MM.1S (cell line): ENCODE results near the gene GOLPH3.

ENCODE experiments used
- DNase-seq: peaks from one replicate; pipeline ENCODE4 v3.0.0-alpha.2; 2015
- H2AFZ ChIP-seq: fragments of 300-600 bp; sonication (generic); 2 replicates; pipeline ENCODE4 v1.6.0; 2016; ENCODE audit warnings: antibody characterized with exemption, low read length
- H3F3A ChIP-seq: fragments of 300-600 bp; sonication (generic); 2 replicates; pipeline ENCODE4 v1.6.1; 2016; ENCODE audit warnings: mild to moderate bottlenecking, antibody characterized with exemption, low read length, moderate library complexity, mixed read lengths; ENCODE audit not compliant: insufficient read depth
- H3K27ac ChIP-seq: fragments of 300-600 bp; sonication (generic); 2 replicates; pipeline ENCODE4 v1.5.1; 2016; ENCODE audit warnings: mild to moderate bottlenecking, low read length
- H3K27me3 ChIP-seq: fragments of 300-600 bp; sonication (generic); replicated peaks from 2 replicates; pipeline ENCODE4 v1.6.0; 2016; ENCODE audit warnings: low read length; ENCODE audit not compliant: insufficient read depth
- H3K36me3 ChIP-seq: fragments of 300-600 bp; sonication (generic); replicated peaks from 2 replicates; pipeline ENCODE4 v1.6.1; 2016; ENCODE audit warnings: mild to moderate bottlenecking, low read length, mixed read lengths; ENCODE audit not compliant: insufficient read depth
- H3K4me1 ChIP-seq: fragments of 300-600 bp; sonication (generic); 2 replicates; pipeline ENCODE4 v1.6.1; 2016; ENCODE audit warnings: low read length, mixed read lengths
- H3K4me2 ChIP-seq: fragments of 300-600 bp; sonication (generic); 2 replicates; pipeline ENCODE4 v1.6.0; 2016; ENCODE audit warnings: low read depth, low read length
- H3K4me3 ChIP-seq: fragments of 300-600 bp; sonication (generic); 2 replicates; pipeline ENCODE4 v1.5.1; 2016; ENCODE audit warnings: low read length, mixed read lengths
- H3K79me2 ChIP-seq: fragments of 300-600 bp; sonication (generic); 2 replicates; pipeline ENCODE4 v1.6.1; 2016; ENCODE audit warnings: mixed run types, low read length, mixed read lengths
- H3K9ac ChIP-seq: fragments of 300-600 bp; sonication (generic); 2 replicates; pipeline ENCODE4 v1.6.1; 2016; ENCODE audit warnings: low read length, mixed read lengths
- H3K9me2 ChIP-seq: fragments of 300-600 bp; sonication (generic); replicated peaks from 2 replicates; pipeline ENCODE4 v1.6.1; 2016; ENCODE audit warnings: mild to moderate bottlenecking, low read length, mixed read lengths; ENCODE audit not compliant: insufficient read depth
- H3K9me3 ChIP-seq: fragments of 300-600 bp; sonication (generic); replicated peaks from 2 replicates; pipeline ENCODE4 v1.6.1; 2016; ENCODE audit warnings: mild to moderate bottlenecking, low read length, mixed read lengths; ENCODE audit not compliant: insufficient read depth
- H4K20me1 ChIP-seq: fragments of 300-600 bp; sonication (generic); 2 replicates; pipeline ENCODE4 v1.6.1; 2016; ENCODE audit warnings: mild to moderate bottlenecking, low read length, moderate library complexity, mixed read lengths; ENCODE audit not compliant: insufficient read depth
- EZH2 ChIP-seq: fragments of 300-600 bp; sonication (generic); optimal IDR thresholded peaks from 2 replicates; pipeline ENCODE3; 2017; ENCODE audit warnings: low read depth, mild to moderate bottlenecking, antibody characterized with exemption, low read length, mixed read lengths
- EZH2phosphoT487 ChIP-seq: fragments of 300-600 bp; sonication (generic); IDR thresholded peaks from 2 replicates; pipeline ENCODE4 v1.6.1; 2018; ENCODE audit warnings: antibody characterized with exemption, low read length
- TF ChIP-seq, protein P1 (sequence below): fragments of 300-600 bp; sonication (generic); IDR thresholded peaks from 2 replicates; pipeline ENCODE4 v1.5.1; 2016; ENCODE audit warnings: antibody characterized with exemption, low read length, mixed read lengths

GOLPH3 gene

GRCh38 chr5:32143617-32144377 is 30.3 kb downstream of the GOLPH3 start:
- H3K4me1 ChIP-seq = no peaks in the 10 kb centered on the region
- H3K79me2 ChIP-seq = peaks cover 82% of the 10 kb centered on the region
- H3K9ac ChIP-seq = no peak overlapping the region
- H3K4me3 ChIP-seq = no peak overlapping the region
- no peak for DNase-seq
- no peaks in the 10 kb centered on the region for H3K9me2 ChIP-seq
- H3K36me3 ChIP-seq = 0 out of 2 replicates have a peak, but pooled peaks cover 6% of the 10 kb centered on the region
- peaks cover 51% of the 10 kb centered on the region for H4K20me1 ChIP-seq
- no peaks in the 10 kb centered on the region for H3K27me3 ChIP-seq
- TF ChIP-seq EZH2 (no peak), EZH2phosphoT487 (no peak)
- TF ChIP-seq, protein P1, sequence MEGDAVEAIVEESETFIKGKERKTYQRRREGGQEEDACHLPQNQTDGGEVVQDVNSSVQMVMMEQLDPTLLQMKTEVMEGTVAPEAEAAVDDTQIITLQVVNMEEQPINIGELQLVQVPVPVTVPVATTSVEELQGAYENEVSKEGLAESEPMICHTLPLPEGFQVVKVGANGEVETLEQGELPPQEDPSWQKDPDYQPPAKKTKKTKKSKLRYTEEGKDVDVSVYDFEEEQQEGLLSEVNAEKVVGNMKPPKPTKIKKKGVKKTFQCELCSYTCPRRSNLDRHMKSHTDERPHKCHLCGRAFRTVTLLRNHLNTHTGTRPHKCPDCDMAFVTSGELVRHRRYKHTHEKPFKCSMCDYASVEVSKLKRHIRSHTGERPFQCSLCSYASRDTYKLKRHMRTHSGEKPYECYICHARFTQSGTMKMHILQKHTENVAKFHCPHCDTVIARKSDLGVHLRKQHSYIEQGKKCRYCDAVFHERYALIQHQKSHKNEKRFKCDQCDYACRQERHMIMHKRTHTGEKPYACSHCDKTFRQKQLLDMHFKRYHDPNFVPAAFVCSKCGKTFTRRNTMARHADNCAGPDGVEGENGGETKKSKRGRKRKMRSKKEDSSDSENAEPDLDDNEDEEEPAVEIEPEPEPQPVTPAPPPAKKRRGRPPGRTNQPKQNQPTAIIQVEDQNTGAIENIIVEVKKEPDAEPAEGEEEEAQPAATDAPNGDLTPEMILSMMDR = no peak
- no peak overlapping the region for H2AFZ ChIP-seq
- H3K9me3 ChIP-seq = no peaks in the 10 kb centered on the region
- no peak overlapping the region for H3K27ac ChIP-seq
- no peak overlapping the region for H3K4me2 ChIP-seq
- no peaks in the 10 kb centered on the region for H3F3A ChIP-seq

DNA sequence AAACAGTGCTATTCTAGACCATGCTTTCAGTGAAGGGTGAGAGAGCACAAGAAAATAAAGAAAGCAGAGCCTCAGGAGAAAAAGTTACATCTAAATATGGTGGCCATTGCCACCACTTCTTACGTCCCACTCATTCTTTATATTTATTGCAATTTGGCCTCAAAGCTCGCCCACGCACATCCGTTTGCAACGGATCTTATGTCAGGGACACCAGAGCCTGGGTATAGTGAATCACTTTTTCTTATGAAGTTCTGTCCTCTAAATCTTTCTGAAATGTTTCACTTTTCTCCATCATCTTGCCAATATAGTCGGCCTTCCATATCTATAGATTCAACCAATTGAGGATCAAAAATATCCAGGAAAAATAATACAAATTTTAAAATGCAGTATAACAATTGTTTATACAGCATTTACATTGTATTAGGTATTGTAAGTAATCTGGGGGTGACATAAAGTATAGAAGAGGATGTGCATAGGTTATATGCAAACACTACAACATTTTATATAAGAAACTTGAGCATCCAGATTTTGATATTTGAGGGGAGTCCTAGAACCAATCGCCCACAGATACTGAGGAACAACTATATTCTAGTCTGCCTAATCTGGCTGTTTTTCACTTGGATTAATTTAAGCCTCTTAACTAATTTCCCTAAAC is 35.2 kb downstream of the GOLPH3 start:
- H3K79me2 ChIP-seq = peaks cover 79% of the 10 kb centered on the region

GRCh38 chr5:32136342-32136741 is 37.8 kb downstream of the GOLPH3 start:
- Histone ChIP-seq H3K27ac (no peak overlapping the region), H3F3A (no peaks in the 10 kb centered on the region), H3K4me1 (no peaks in the 10 kb centered on the region), H3K9me3 (no peaks in the 10 kb centered on the region), H2AFZ (no peak overlapping the region), H3K79me2 (peaks cover 95% of the 10 kb centered on the region), H4K20me1 (peaks cover 13% of the 10 kb centered on the region; the same call in 1 of the 2 replicates), H3K36me3 (peaks cover 19% of the 10 kb centered on the region; the same call in 1 of the 2 replicates), H3K9me2 (no peaks in the 10 kb centered on the region), H3K4me3 (no peak overlapping the region), H3K27me3 (no peaks in the 10 kb centered on the region), H3K9ac (no peak overlapping the region), H3K4me2 (no peak overlapping the region)
- TF ChIP-seq EZH2 (no peak), EZH2phosphoT487 (no peak)
- TF ChIP-seq, protein P1 = no peak
- no peak for DNase-seq

More for the DNA sequence above, 35.2 kb downstream of the GOLPH3 start:
- Histone ChIP-seq H3K9me2 (no peaks in the 10 kb centered on the region), H2AFZ (no peak overlapping the region), H3K36me3 (peaks cover 15% of the 10 kb centered on the region; the same call in 1 of the 2 replicates), H3F3A (no peaks in the 10 kb centered on the region), H3K27me3 (no peaks in the 10 kb centered on the region), H3K4me1 (no peaks in the 10 kb centered on the region), H3K9me3 (no peaks in the 10 kb centered on the region), H3K4me2 (no peak overlapping the region), H3K27ac (no peak overlapping the region), H3K9ac (no peak overlapping the region), H3K4me3 (no peak overlapping the region), H4K20me1 (peaks cover 12% of the 10 kb centered on the region)
- no peak for DNase-seq
- TF ChIP-seq, protein P1 = no peak
- TF ChIP-seq EZH2 = no peak
- TF ChIP-seq EZH2phosphoT487 = no peak
